Nephron (organoid): ENCODE data around the gene JCAD.

Experiments used
- H3K27ac Mint-ChIP-seq, 3 experiments: 2 replicates each; pipeline ENCODE4 v1.8.0; 2020; ENCODE audit warnings: mixed read lengths in 3 of 3, mild to moderate bottlenecking in 2 of 3, moderate library complexity in 1 of 3
- H3K27me3 Mint-ChIP-seq: 2 replicates; pipeline ENCODE4 v1.8.0; 2021; ENCODE audit warnings: low read depth, mild to moderate bottlenecking, moderate library complexity, mixed read lengths
- H3K36me3 Mint-ChIP-seq: 2 replicates; pipeline ENCODE4 v1.8.0; 2020; ENCODE audit warnings: low read depth, mixed read lengths
- H3K4me1 Mint-ChIP-seq: 2 replicates; pipeline ENCODE4 v1.8.0; 2020; ENCODE audit warnings: mixed read lengths
- H3K4me3 Mint-ChIP-seq, 3 experiments: 2 replicates each; pipeline ENCODE4 v1.8.0; 2020; ENCODE audit warnings: mild to moderate bottlenecking in 3 of 3, mixed read lengths in 3 of 3, moderate library complexity in 2 of 3
- H3K9me3 Mint-ChIP-seq: 2 replicates; pipeline ENCODE4 v1.8.0; 2020; ENCODE audit warnings: mixed read lengths
- TF ChIP-seq, protein P1 (sequence below), 3 experiments: fragments of 200-600 bp; sonication (generic); IDR thresholded peaks; one replicate each; pipeline ENCODE4 v1.5.0; 2021; ENCODE audit warnings: antibody characterized with exemption in 3 of 3; ENCODE audit not compliant: unreplicated experiment in 3 of 3

The JCAD gene

DNA sequence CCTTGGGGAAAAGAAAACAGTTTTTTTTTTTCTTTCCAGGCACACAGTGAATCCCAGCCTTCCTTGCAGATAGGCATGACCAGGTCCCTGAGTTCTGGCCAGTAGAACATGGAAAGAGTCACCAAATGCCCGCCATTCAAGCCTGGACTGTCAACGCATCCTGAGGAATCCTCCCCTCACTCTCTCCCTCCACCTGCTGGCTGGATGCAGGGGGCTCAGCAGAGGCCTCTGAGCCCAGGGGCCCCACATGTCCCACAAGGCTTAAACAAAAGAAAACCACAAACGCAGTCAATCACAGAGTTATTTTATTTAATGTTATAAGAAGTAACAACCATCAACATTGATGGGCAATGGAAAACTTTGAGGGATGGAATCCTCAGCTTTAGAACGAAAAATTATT lies 93.1 kb downstream of the JCAD start:
- no peak overlapping the region for H3K27ac Mint-ChIP-seq
- no peak overlapping the region for H3K4me3 Mint-ChIP-seq
- H3K36me3 Mint-ChIP-seq: no peaks in the 10 kb centered on the region
- no peaks in the 10 kb centered on the region for H3K9me3 Mint-ChIP-seq
- H3K4me1 Mint-ChIP-seq: peaks cover 30% of the 10 kb centered on the region
- peaks cover 7% of the 10 kb centered on the region for H3K27me3 Mint-ChIP-seq
- TF ChIP-seq, protein P1, sequence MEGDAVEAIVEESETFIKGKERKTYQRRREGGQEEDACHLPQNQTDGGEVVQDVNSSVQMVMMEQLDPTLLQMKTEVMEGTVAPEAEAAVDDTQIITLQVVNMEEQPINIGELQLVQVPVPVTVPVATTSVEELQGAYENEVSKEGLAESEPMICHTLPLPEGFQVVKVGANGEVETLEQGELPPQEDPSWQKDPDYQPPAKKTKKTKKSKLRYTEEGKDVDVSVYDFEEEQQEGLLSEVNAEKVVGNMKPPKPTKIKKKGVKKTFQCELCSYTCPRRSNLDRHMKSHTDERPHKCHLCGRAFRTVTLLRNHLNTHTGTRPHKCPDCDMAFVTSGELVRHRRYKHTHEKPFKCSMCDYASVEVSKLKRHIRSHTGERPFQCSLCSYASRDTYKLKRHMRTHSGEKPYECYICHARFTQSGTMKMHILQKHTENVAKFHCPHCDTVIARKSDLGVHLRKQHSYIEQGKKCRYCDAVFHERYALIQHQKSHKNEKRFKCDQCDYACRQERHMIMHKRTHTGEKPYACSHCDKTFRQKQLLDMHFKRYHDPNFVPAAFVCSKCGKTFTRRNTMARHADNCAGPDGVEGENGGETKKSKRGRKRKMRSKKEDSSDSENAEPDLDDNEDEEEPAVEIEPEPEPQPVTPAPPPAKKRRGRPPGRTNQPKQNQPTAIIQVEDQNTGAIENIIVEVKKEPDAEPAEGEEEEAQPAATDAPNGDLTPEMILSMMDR (IDR thresholded peaks at IDR 0.05; ENCODE audit: unreplicated experiment in 3 of 3): no peak
